ENCODE measurements around the gene CNTN5. TPM values are rescaled to one million over a fixed set of nuclear protein-coding genes. Genes with fewer than 3 reads are reported as not detected.

The CNTN5 gene
- total RNA-seq, 4 donors from 2014 or later: not detected

GRCh38 chr11:99585606-99586005, 564.9 kb downstream of the CNTN5 start:
- TF ChIP-seq, protein P1, sequence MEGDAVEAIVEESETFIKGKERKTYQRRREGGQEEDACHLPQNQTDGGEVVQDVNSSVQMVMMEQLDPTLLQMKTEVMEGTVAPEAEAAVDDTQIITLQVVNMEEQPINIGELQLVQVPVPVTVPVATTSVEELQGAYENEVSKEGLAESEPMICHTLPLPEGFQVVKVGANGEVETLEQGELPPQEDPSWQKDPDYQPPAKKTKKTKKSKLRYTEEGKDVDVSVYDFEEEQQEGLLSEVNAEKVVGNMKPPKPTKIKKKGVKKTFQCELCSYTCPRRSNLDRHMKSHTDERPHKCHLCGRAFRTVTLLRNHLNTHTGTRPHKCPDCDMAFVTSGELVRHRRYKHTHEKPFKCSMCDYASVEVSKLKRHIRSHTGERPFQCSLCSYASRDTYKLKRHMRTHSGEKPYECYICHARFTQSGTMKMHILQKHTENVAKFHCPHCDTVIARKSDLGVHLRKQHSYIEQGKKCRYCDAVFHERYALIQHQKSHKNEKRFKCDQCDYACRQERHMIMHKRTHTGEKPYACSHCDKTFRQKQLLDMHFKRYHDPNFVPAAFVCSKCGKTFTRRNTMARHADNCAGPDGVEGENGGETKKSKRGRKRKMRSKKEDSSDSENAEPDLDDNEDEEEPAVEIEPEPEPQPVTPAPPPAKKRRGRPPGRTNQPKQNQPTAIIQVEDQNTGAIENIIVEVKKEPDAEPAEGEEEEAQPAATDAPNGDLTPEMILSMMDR (IDR thresholded peaks at IDR 0.05; ENCODE audit: low read depth): no peak

DNA sequence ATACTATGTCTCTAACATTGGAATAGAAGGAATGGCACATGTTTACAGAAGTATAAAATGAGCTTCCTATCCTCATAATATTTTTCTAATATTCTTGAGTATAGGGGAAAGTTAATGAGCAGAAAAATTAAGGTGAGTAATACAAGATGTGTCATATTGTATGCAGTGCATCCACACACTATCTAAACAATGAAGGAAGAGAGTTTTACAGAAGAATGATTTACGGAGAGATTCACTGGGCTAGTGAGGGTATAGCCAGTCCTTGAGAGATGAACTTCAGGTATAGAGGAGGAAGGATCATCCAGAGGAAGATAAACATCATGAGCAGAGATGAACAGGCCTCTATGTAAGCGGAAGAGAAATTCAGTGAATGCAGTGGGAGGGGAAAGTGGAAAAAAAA, 569.0 kb downstream of the CNTN5 start:
- TF ChIP-seq, protein P1 (IDR thresholded peaks at IDR 0.05; ENCODE audit: low read depth): no peak

DNA sequence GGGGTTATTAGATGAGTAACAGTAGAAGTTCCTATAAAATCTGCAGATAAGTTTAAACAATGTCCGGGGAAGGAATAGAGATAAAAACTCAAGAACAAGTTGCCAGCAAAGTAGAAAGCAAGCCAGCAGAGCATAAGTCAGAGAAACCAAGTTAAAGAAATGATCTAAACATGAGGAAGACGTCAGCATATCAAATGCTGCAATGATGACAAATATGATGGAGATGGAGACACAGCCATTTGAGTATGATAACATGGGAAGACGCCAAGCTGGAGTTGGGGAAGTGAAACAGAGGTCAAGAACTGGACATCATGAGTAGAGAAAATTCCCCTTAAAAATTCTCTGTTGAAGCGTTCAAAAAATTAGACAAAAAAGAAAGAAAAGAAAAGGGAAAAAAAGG, 571.5 kb downstream of the CNTN5 start:
- TF ChIP-seq, protein P1 (IDR thresholded peaks at IDR 0.05; ENCODE audit: low read depth): no peak

- TF ChIP-seq, protein P1 (IDR thresholded peaks at IDR 0.05; ENCODE audit: low read depth): no peak
These were observed 572.4 kb downstream of the CNTN5 start for GRCh38 chr11:99593197-99593596.

DNA sequence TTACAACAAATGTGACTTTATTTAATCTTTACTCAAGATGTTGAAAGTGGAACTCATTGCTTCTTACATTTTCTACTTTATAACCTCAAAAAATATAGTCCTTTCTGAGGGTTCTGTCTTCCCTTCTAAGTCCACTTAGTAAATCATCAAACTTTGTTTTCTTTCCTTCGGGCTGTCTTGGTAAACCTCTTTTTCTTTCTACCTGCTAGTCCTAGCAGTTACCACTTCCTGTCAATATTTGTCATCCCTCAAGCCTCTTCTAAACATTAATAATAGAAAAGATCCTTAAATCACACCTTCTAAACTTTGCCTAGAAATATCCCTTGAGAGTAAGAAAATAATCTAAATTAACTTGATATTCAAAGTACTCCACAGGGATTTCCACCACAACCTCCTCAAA, 580.4 kb downstream of the CNTN5 start:
- TF ChIP-seq, protein P1 (IDR thresholded peaks at IDR 0.05; ENCODE audit: low read depth): no peak

- TF ChIP-seq, protein P1 (IDR thresholded peaks at IDR 0.05; ENCODE audit: low read depth): no peak
These were observed 593.6 kb downstream of the CNTN5 start for GRCh38 chr11:99614352-99614751.

GRCh38 chr11:99630629-99631028, 609.9 kb downstream of the CNTN5 start:
- TF ChIP-seq, protein P1 (IDR thresholded peaks at IDR 0.05; ENCODE audit: low read depth): no peak

Data from subcutaneous adipose tissue (tissue), 4 donors.